OCI-LY1 (cell line): ENCODE results near the gene PIGQ.

Experiments
- H2AFZ ChIP-seq: fragments of 200-600 bp; sonication (generic), shearing (Covaris generic); 2 replicates; pipeline ENCODE4 v1.6.0; 2014; ENCODE audit warnings: antibody characterized with exemption, mild to moderate bottlenecking, low read length
- H3F3A ChIP-seq: fragments of 200-600 bp; sonication (generic), shearing (Covaris generic); 2 replicates; pipeline ENCODE4 v1.6.0; 2014; ENCODE audit warnings: mild to moderate bottlenecking, antibody characterized with exemption, low read length, moderate library complexity; ENCODE audit not compliant: insufficient read depth
- H3K27ac ChIP-seq: fragments of 200-600 bp; sonication (generic); 2 replicates; pipeline ENCODE4 v1.5.1; 2014; ENCODE audit warnings: low read length, mixed run types, mild to moderate bottlenecking, low read depth; ENCODE audit not compliant: poor library complexity, severe bottlenecking
- H3K27me3 ChIP-seq: fragments of 200-600 bp; sonication (generic); 2 replicates; pipeline ENCODE4 v1.6.0; 2014; ENCODE audit warnings: antibody characterized with exemption, mild to moderate bottlenecking, low read length, moderate library complexity; ENCODE audit not compliant: insufficient read depth
- H3K36me3 ChIP-seq: fragments of 200-600 bp; sonication (generic); 2 replicates; pipeline ENCODE4 v1.6.1; 2014; ENCODE audit warnings: mild to moderate bottlenecking, antibody characterized with exemption, low read length, moderate library complexity, mixed read lengths; ENCODE audit not compliant: insufficient read depth
- H3K4me1 ChIP-seq: fragments of 200-600 bp; sonication (generic); 2 replicates; pipeline ENCODE4 v1.5.1; 2014; ENCODE audit warnings: mild to moderate bottlenecking, low read length, moderate library complexity; ENCODE audit not compliant: insufficient read depth, severe bottlenecking
- H3K4me2 ChIP-seq: fragments of 200-600 bp; sonication (generic), shearing (Covaris generic); 2 replicates; pipeline ENCODE4 v1.6.1; 2014; ENCODE audit warnings: low read length
- H3K4me3 ChIP-seq: fragments of 200-600 bp; sonication (generic); 2 replicates; pipeline ENCODE4 v1.5.1; 2014; ENCODE audit warnings: low read length, low read depth, mild to moderate bottlenecking, mixed read lengths; ENCODE audit not compliant: poor library complexity, severe bottlenecking
- H3K79me2 ChIP-seq: fragments of 200-600 bp; shearing (Covaris generic); 2 replicates; pipeline ENCODE4 v1.6.1; 2016; ENCODE audit warnings: mixed run types, low read length, mixed read lengths; ENCODE audit not compliant: insufficient read depth
- H3K9ac ChIP-seq: fragments of 200-600 bp; sonication (generic), shearing (Covaris generic); 2 replicates; pipeline ENCODE4 v1.6.1; 2014; ENCODE audit warnings: mild to moderate bottlenecking, low read length, mixed read lengths
- H3K9me2 ChIP-seq: fragments of 200-600 bp; sonication (generic), shearing (Covaris generic); 2 replicates; pipeline ENCODE4 v1.6.1; 2014; ENCODE audit warnings: low read depth, mild to moderate bottlenecking, low read length, mixed read lengths
- H3K9me3 ChIP-seq: fragments of 200-600 bp; shearing (Covaris generic); 2 replicates; pipeline ENCODE4 v1.6.1; 2014; ENCODE audit warnings: low read length, mixed read lengths
- H4K20me1 ChIP-seq: fragments of 200-600 bp; sonication (generic), shearing (Covaris generic); 2 replicates; pipeline ENCODE4 v1.6.0; 2016; ENCODE audit warnings: mild to moderate bottlenecking, low read length; ENCODE audit not compliant: insufficient read depth
- CTCF ChIP-seq: fragments of 200-600 bp; sonication (generic), shearing (Covaris generic); IDR thresholded peaks from 2 replicates; pipeline ENCODE4 v1.5.1; 2017; ENCODE audit warnings: mild to moderate bottlenecking, antibody characterized with exemption, low read length, moderate library complexity, mixed read lengths
- EZH2 ChIP-seq: fragments of 200-600 bp; sonication (generic), shearing (Covaris generic); IDR thresholded peaks from 2 replicates; pipeline ENCODE4 v1.8.0; 2017; ENCODE audit warnings: borderline replicate concordance, mixed run types, mild to moderate bottlenecking, antibody characterized with exemption, low read length, moderate library complexity, mixed read lengths

The PIGQ gene

GRCh38 chr16:580141-580945, 10.6 kb downstream of the PIGQ start:
- Histone ChIP-seq H3K4me1 (peaks cover 10% of the 10 kb centered on the region), H3K4me2 (no peak overlapping the region)

GRCh38 chr16:580946-581498, 11.3 kb downstream of the PIGQ start:
- H3K79me2 ChIP-seq: no peaks in the 10 kb centered on the region
- no peak overlapping the region for H3K4me3 ChIP-seq
- H3K27me3 ChIP-seq: no peaks in the 10 kb centered on the region
- no peak overlapping the region for H3K9ac ChIP-seq
- TF ChIP-seq EZH2 (no peak), CTCF (no peak)
- no peak overlapping the region for H2AFZ ChIP-seq
- H3K4me2 ChIP-seq: no peak overlapping the region
- H3F3A ChIP-seq: no peaks in the 10 kb centered on the region
- peaks cover 3% of the 10 kb centered on the region; the same call in 1 of the 2 replicates for H3K36me3 ChIP-seq
- peaks cover 10% of the 10 kb centered on the region for H3K4me1 ChIP-seq
- no peaks in the 10 kb centered on the region for H3K9me2 ChIP-seq
- H4K20me1 ChIP-seq: no peaks in the 10 kb centered on the region
- H3K9me3 ChIP-seq: no peaks in the 10 kb centered on the region
- H3K27ac ChIP-seq: no peak overlapping the region

More at GRCh38 chr16:580141-580945, 10.6 kb downstream of the PIGQ start:
- H3K27ac ChIP-seq: no peak overlapping the region
- H3K9me2 ChIP-seq: no peaks in the 10 kb centered on the region
- no peaks in the 10 kb centered on the region for H3K27me3 ChIP-seq
- H2AFZ ChIP-seq: no peak overlapping the region
- no peaks in the 10 kb centered on the region for H3F3A ChIP-seq
- no peaks in the 10 kb centered on the region for H3K79me2 ChIP-seq
- no peaks in the 10 kb centered on the region for H3K9me3 ChIP-seq
- peaks cover 8% of the 10 kb centered on the region for H3K36me3 ChIP-seq
- H3K4me3 ChIP-seq: no peak overlapping the region
- no peak overlapping the region for H3K9ac ChIP-seq
- TF ChIP-seq CTCF: no peak
- no peak for TF ChIP-seq EZH2
- H4K20me1 ChIP-seq: no peaks in the 10 kb centered on the region

- Histone ChIP-seq H3K9me3 (no peaks in the 10 kb centered on the region), H3K4me1 (peaks cover 10% of the 10 kb centered on the region), H3K9me2 (no peaks in the 10 kb centered on the region), H3K9ac (no peak overlapping the region), H3K4me2 (no peak overlapping the region), H3F3A (no peaks in the 10 kb centered on the region), H3K79me2 (no peaks in the 10 kb centered on the region), H3K27ac (no peak overlapping the region), H2AFZ (no peak overlapping the region), H3K4me3 (no peak overlapping the region), H3K36me3 (peaks cover 3% of the 10 kb centered on the region; the same call in 1 of the 2 replicates), H3K27me3 (no peaks in the 10 kb centered on the region), H4K20me1 (no peaks in the 10 kb centered on the region)
- TF ChIP-seq CTCF (no peak), EZH2 (no peak)
Observed at GRCh38 chr16:582218-582613, 12.4 kb downstream of the PIGQ start.
